ENCODE data around the gene SKAP2.
"Not testable (repeated sequence)": the region's sequence is repeated elsewhere in the genome, so short reads cannot be mapped to it uniquely, and the experiment has no call there.

SKAP2 gene

DNA sequence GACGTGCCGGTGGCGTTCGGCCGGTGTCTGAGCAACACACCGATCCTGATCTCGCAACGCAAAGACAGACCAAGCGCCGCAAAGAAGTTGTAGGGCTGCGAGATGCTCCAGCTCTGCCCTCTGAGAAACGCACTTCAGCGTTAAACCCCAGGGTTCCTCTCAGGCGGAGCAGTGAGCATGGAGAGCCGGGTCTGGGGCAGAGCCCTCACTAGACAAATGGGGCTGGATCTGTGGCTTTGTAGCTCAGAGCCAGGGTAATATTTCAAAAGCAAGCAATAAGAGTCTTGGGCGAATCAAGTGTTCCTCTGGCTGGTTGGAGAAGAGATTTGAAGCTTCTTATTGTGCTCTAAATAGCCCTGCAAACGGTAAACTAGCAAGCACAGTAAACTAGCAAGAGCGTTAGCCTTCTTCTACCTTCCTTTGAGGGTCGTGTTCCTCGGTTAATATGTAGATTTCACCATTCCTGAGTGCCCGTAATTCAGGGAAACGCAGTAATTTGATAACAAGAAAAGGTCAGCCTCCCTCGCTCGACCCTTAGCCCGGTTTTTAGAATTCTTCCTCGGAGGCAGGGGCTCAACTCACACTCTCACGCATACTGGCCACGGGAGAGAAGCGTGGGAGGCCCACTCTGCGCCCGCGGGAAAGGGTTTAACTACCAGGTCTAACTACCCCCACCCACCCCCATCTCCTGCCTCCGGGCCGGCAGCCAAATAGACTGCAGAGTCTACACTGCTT lies 6.7 kb downstream of the SKAP2 start:
- DNase-seq (ENCODE audit: low read depth in 3 of 3): no peak

DNA sequence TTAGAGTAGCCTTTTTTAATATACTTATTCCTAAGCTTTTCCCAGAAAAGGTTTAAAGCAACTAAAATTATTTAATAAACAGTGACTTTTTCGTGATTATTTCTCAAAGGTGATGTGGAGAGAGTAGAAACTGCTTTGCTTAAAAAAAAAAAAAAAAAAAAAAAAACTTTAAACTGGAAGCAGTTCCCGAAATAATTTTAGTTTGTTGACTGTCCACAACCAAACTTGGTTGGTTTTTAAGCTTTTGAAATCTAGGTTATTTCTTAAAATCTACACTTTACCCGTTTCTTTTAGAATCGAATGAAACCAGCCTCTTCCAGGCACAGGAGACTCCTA lies 7.3 kb downstream of the SKAP2 start:
- DNase-seq (ENCODE audit: low read depth in 3 of 3): no peak

DNA sequence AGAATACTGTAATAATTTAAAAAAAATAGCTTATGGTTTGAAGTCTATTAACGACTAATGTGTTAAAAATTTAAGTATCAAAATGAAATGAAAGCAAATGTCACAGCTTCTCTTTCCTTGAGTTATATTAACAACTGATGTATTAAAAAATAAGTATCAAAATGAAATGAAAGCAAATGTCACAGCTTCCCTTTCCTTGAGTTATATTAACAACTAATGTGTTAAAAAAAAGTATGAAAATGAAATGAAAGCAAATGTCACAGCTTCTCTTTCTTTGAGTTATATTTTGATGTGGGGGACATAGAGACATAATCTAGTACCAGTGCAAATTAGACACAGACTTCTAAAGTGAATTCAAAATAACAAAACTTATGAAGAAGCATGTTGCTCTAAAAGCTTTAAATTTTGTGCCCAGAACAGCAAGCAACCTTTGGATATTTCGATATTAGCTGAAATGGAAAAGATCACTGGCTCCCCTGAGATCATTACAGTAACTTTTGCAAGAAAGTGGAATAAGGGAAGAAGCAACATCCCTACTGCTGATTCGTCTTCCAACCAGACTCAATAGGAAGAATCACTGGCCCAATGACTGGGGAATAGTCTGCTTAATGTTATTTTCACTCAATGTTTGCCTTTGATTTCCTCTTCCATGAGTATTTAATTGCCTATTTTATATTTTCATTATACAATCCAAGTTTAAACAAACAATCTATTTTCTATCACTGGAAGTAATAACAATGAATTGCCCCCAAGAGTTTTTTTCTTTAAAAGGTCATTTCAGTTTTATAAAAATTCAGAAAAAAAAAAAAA lies 8.0 kb downstream of the SKAP2 start:
- no peak for DNase-seq (ENCODE audit: low read depth in 3 of 3)

DNA sequence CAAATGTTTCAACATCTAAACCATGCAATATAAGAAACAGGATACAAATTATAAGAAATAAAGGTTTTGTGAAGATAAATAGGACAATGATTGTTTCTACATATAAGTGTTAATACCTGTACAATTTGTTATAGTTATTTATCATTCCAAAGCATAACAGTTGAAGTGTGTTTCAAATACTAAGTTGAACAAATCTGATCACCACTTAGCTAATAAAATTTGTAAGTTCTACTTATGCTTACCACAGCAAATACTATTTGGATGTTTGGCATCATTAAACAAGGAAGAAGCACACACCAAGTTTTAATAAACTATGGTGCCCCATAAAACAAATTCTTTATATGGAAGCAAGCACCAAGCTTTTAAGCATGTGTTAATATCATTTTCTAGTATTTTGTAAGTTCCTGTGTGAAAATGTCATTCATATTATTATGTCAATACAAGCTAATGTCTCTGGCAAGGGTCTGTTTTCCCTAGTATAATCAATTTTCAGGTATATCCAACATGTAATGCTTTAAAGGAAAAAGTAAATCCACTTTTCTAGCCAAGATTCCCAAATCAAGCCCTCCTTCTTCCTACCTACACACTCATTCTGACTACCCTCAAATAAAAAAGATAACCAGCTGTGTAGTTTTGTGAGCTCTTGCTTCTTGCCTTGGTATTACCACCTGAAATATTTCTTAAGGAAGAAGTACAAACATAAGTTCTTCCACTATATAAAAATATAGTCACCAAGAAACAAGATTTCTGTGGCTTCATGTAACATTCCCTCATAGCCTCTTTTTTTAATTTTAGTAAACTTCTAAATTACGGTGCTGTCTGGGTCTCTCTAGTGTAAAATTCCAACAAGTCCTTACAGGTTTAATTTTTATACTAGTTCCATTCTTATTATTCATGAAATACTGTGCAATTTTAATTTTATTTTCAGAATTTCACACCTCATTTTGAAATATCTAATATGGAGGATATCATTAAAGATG lies 9.2 kb downstream of the SKAP2 start:
- DNase-seq (ENCODE audit: low read depth in 3 of 3): no peak

DNA sequence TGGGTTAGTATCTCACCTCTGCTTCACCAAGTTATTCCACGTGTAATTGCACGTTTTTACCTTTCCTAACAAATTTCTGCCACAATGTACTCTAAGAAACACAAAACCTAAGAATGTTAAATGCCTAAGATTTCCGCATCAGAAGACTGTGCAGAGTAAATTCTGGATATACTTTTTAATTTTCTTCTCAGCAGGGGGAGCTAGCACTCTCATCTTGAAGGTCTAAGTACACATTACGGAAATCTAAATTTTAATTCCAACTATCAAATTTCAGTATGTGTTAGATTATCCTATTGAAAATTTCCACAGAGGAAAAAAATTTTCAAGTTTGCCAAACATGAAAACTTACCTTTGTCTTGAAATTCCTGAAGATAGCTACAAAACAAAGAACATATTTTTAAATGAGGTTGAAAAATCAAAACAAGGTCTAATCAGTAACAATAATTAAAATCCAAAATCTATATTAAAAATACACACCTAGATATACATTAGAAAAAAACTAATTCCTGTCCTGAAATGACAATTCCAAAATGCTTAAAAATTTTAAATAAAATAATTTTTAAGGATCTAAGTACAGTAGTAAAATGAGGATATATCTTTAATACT lies 10.5 kb downstream of the SKAP2 start:
- DNase-seq (ENCODE audit: low read depth in 3 of 3): no peak

DNA sequence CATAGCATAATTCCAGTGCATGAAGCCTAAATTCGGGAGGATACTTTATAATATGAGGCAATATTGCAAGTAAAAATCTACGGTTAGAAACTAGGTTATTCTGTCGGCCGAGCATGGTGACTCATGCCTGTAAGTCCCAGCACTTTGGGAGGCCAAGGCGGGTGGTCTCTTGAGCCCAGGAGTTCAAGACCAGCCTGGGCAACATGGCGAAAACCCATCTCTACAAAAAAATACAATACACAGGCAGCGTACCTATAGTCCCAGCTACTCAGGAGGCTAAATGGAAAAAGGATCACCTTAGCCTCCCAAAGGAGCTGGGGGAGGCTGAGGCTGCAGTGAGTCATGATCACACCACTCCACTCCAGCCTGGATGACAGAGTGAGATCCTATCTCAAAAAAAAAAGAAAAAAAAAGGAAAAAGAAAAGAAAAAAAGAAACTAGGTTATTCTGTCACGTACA lies 14.2 kb downstream of the SKAP2 start:
- DNase-seq (ENCODE audit: low read depth in 3 of 3): no peak

DNA sequence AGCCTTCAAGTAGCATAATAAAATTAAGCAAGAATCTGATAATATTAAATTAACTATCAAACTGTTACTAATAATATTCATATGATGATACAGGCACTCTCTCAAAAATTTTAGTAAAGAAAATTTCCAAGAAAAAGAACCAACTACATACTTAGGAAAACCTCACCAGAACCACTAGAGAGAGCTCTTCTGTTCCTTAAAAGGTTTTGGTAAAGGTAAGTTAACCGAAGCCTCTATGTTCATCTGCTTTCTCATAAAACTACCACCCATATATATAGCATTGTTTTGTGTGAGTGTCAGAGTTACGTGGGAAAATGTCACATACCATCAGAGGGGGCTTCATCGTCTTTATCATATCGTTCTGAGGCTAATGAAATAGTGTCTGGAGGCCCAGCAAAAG lies 20.7 kb downstream of the SKAP2 start:
- no peak for DNase-seq (ENCODE audit: low read depth in 3 of 3)

DNA sequence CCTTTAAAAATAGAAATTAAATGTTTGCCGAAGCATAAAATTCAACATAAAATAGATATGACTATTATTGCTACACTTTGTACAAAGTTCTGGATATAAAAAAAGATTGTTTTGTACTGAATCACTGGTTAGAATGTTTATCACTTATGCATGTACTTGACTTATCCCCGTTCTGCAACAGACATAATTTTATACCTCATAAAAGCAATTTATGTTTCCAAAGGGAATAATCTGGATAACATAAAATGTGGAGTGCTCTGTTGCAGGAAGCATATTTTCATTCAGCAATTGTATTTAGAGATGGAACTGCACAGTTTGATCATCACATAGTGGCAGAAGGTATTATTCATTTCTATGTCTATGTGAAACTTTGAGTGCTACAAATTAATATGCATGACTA lies 21.5 kb downstream of the SKAP2 start:
- DNase-seq (ENCODE audit: low read depth in 3 of 3): no peak

DNA sequence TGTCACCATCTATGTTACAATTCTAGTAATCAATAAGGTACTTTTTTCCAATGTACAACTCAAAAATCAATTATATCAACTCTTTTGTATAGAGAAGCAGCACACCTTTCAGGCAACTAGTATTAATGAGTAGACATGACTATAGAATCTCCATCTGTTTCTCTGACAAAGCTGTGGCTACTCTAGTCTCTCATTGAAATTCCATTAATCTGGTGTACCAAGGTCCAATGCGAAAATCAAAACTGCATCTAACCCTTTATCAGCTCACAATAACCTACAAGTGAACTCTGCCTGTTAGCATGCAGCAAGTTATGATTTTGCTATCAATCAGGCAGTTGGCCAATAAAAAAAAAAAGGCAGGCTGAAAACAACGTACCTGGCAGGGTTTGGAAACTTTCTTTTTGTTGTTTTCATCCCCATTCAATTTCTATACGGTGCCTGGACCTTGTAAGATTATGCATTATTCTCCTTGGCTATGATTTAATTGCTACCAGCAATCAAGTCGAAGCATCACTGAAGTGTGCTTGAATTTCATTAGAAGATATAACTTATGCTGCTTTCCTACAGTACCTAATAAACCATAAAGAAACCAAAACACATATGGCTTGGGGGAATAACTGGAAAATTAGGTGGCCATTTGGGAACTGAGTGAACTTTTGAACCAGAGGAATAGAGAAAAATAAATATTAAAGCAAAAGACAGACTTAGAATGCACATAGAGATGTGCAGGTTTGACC lies 23.2 kb downstream of the SKAP2 start:
- no peak for DNase-seq (ENCODE audit: low read depth in 3 of 3)

DNA sequence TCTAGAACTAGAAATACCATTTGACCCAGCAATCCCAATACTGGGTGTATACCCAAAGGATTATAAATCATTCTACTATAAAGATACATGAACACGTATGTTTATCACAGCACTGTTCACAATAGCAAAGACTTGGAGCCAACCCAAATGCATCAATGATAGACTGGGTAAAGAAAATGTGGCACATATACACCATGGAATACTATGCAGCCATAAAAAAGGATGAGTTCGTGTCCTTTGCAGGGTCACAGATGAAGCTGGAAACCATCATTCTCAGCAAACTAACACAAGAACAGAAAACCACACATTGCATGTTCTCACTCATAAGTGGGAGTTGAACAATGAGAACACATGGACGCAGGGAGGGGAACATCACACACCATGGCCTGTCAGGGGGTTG lies 27.6 kb downstream of the SKAP2 start:
- DNase-seq (ENCODE audit: low read depth in 3 of 3): not testable (repeated sequence)

DNA sequence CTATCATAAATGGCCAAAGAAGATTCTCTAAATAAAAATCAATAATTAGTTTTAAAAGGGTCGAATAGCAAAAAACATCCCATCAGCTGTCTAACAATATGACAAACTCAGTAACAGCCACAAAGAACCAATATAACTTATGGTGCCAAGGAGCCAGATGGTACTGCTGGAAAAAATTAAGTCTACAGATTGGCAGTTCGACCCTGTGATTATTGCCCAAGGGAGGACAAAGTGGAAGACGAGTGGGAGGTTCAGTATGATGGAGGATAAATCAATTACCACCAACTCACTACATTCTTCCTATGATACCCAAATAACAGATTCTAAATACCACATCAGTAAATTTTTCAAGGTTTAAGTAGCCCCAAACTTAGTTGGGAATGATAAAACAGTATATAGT lies 49.0 kb downstream of the SKAP2 start:
- DNase-seq (ENCODE audit: low read depth in 3 of 3): no peak

DNA sequence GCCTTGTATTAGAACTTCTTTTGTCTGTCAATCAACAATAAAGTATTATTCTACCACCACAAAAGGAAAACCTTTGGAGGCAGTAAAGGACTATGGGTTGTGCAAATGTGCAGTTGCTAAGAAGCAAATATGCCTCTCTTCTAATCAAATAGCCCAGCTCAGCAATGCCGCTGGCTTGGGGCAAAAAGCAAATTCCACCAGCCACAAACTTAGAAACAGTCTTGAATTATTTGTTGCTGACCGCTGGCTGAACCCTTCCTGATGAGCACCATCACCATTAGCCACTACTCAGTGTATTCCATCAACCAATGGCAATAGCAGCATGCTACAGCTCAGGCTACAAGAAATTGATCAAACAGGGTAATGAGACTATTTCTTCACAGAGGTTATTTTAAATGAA lies 51.0 kb downstream of the SKAP2 start:
- DNase-seq (ENCODE audit: low read depth in 3 of 3): no peak

DNA sequence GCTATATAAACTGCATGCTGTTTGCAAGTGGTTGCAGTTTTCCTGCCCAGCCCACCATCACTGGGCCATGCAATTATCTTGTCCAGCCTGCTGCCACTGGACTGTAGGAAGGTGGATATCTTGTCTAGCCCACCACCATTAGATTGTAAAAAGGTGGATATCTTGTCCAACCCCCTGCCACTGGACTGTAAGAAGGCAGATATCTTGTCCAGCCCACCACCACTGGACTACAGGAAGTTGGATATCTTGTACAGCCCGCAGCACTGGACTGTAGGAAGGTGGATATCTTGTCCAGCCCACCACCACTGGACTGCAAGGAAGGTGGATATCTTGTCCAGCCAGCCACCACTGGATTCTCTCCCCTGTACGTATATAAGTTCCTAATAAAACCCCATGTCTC lies 69.8 kb downstream of the SKAP2 start:
- no peak for DNase-seq (ENCODE audit: low read depth in 3 of 3)

DNA sequence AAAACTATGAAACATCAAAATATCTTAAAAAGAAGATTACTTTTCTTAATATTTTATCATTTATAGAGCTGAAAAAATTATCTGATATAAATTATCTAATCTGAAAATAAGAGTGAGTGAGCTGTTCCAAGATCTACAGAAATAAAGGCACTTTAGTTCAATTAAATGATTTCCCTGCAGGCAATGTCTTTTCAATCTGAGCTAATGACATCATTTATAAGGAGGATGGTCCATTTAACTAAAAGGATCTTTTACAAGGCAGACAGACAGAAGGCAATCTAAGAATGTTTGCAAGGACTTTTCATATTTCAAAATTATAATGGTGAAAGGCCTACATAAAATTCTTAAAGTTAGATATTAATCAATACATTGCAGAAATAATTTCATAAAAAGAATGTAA lies 71.8 kb downstream of the SKAP2 start:
- DNase-seq (ENCODE audit: low read depth in 3 of 3): no peak

DNA sequence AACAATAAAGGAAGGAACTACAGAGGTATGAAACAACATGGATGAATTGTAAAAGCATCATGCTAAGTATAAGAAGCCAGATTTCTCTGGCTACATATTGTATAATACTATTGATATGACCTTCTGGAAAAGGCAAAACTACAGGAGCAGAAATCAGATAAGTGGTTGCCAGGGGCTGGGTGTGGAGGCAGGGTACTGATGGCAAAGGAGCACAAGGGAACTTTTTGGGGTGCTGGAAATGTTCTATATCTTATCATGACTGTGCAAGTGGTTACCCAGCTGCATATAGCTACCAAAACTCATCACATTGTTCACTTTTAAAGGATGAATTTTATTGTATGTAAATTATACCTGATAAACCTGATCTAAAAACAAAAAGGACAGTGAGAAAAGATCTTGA lies 72.4 kb downstream of the SKAP2 start:
- DNase-seq (ENCODE audit: low read depth in 3 of 3): no peak

DNA sequence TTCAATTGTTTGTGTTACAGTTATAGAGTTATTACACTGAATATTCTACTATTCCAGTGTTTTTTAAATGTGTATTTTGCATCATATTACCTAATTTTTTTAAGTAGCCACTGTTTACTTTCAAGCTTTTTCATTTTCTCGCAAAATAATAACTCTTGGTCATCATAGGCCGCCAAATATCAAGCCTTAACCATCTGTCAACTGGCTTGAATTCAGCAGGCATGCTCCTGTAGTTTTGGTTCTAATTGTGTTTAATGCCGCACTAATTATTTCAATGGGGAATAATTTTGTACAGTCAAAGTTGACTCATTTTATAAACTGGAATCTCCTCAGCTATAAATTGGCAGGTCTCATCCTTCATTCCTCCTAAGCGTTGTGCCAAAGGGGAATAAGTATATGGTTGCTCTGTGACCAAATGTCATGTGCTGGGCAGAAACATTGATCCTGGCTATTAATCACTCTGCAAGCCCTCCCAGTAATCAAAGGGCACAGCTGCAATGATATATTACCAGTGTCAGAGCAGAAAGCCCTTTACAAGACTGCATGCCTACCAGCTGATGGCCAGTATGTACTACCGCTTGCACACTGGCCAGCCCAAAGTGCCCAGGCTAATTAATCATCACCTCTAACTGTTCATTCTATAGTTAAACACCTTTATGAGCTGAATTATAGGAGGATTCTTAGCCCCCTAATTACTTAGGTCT lies 74.8 kb downstream of the SKAP2 start:
- DNase-seq (ENCODE audit: low read depth in 3 of 3): no peak

DNA sequence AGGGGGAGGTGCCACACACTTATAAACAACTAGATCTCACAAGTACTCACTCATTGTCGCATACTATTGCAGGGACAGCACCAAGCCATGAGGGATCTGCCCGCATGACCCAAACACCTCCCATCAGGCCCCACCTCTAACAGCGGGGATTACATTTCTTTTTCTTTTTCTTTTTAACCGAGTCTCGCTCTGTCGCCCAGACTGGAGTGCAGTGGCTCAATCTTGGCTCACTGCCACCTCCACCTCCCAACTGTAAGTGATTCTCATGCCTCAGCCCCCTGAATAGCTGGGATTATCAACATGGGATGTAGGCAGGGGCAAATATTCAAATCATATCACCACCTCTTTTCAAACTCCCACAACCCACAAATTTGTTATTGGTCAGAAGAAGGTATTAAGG lies 76.7 kb downstream of the SKAP2 start:
- no peak for DNase-seq (ENCODE audit: low read depth in 3 of 3)

DNA sequence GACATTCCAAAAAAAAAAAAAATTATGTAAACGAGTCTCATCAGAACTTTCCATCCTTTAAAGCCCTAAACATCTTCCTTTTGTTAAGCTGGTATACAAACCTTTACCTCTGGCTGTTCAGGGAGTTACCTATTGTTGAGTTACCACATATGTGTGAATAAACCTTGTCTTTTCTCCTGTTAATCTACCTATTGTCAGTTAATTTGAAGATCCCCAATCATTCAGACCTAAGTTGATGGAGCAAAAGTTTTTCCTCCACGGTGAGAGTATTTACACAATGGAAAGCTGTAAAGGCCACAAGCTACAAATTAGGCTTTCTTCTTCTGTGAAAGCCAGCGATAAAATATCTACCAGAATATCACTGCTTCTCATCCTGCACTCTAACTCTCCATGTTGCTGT lies 80.3 kb downstream of the SKAP2 start:
- DNase-seq (ENCODE audit: low read depth in 3 of 3): no peak

DNA sequence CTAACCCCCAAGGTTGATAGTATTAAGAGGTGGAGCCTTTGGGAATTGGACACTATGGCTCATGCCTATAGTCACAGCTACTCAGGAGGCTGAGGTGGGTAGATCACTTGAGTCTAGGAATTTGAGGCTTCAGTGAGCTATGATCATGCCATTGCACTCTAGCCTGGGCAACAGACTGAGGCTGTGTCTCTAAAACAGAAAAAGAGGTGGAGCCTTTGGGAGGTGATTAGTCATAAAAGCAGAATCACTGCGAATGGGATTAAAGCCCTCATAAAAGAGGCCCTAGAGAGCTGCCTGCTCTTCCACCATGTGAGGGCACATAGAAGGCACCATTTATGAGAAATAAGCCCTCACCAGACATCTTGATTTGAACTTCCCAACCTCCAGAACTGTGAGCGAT lies 81.9 kb downstream of the SKAP2 start:
- no peak for DNase-seq (ENCODE audit: low read depth in 3 of 3)

DNA sequence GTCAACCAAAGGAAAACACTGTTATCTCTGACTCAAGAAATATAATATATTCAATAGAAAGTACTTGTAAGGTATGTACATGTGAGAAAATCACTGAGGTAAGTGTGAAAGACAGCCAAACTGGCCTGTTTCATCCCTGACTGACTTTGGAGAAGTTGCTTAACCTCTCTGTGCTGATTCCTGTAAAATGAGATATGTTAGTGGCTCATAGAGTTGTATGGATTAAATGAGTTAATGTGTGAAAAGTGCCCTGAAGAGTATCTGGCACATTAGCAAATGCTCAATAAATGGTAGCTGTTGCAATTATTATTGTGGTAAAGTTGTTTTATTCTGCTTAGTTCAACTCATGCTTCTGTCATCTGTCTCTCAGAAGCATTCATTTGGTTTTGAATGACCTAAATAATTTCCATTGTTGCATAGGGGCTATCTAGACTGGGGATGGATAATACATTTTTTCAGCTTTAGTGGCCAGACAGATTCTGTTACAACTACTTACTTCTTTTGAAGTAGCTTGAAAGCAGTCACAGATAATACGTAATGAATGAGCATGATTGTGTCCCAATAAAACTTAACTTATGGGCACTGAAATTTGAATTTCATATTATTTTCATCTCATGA lies 84.3 kb downstream of the SKAP2 start:
- no peak for DNase-seq (ENCODE audit: low read depth in 3 of 3)

Data from stimulated activated CD4-positive, alpha-beta T cell treated with anti-CD3 and anti-CD28 coated beads, TNF-alpha, amount 100 ng/mL, for 48 hours (primary cell).